HepG2 (cell line): ENCODE measurements around the gene BGN. TPM values are rescaled to one million over a fixed set of nuclear protein-coding genes. Genes with fewer than 3 reads are reported as not detected.

Experiments
- ATAC-seq: fragments of 200-7000 bp; cut with Tn5 transposase; 3 replicates; pipeline ENCODE4 v1.9.1; 2020; ENCODE audit warnings: mild to moderate bottlenecking, moderate library complexity
- BruUV-seq: library from RNA; stranded (reverse); fragments of 400-500 nt; replicated peaks from 2 replicates; lab custom pipeline; 2021; lab: Mats Ljungman, UMichigan
- CTCF ChIA-PET: fragments of 300-600 bp; formaldehyde crosslinking; extraction: SDS; loops from one replicate; lab custom pipeline; 2021; ENCODE audit warnings: low total read pairs, inconsistent platforms, low intra/inter-chr PET ratio; lab: Yijun Ruan, JAX
- POLR2A ChIA-PET: fragments of 350-600 bp; sonication (Branson Sonifier 250); formaldehyde crosslinking; loops from one replicate; lab custom pipeline; 2020; ENCODE audit warnings: antibody characterized with exemption, inconsistent platforms; lab: Yijun Ruan, JAX
- DNase-seq: peaks from one replicate; pipeline ENCODE4 v3.0.0-alpha.2; 2015; ENCODE audit warnings: low spot score
- FAIRE-seq: peaks from 3 replicates; lab custom pipeline; 2011; peaks lifted over from hg19 to GRCh38; lab: Jason Lieb, UNC
- H2AFZ ChIP-seq: one replicate; pipeline ENCODE4 v1.6.1; 2011; ENCODE audit warnings: low read length, inconsistent platforms
- H3K27ac ChIP-seq: fragments of 300-600 bp; 3 replicates; pipeline ENCODE4 v1.8.0; 2011; ENCODE audit warnings: mixed run types, mild to moderate bottlenecking, mixed read lengths, low read length, inconsistent platforms; ENCODE audit not compliant: insufficient read depth; ENCODE audit errors: extremely low read length
- H3K27me3 ChIP-seq, 2 experiments: fragments of 200-600 bp in 1 of 2; 2 replicates in 1 of 2; 3 replicates in 1 of 2; pipeline versions ENCODE4 v1.6.0 to v1.8.0; 2011; ENCODE audit warnings: low read length in 2 of 2, mild to moderate bottlenecking in 2 of 2, moderate library complexity in 2 of 2, inconsistent platforms in 1 of 2; ENCODE audit not compliant: insufficient read depth in 2 of 2, control insufficient read depth in 1 of 2
- H3K36me3 ChIP-seq, 2 experiments: fragments of 200-600 bp in 1 of 2; replicated peaks in 1 of 2; 2 replicates in 1 of 2; 3 replicates in 1 of 2; pipeline versions ENCODE4 v1.5.1 to v1.8.0; 2011; ENCODE audit warnings: low read length in 2 of 2, inconsistent platforms in 1 of 2; ENCODE audit not compliant: insufficient read depth in 2 of 2, control insufficient read depth in 1 of 2
- H3K4me1 ChIP-seq: 2 replicates; pipeline ENCODE4 v1.5.1; 2012; ENCODE audit warnings: low read length, inconsistent platforms; ENCODE audit not compliant: insufficient read depth
- H3K4me2 ChIP-seq: 2 replicates; pipeline ENCODE4 v1.6.0; 2011; ENCODE audit warnings: low read depth, low read length, inconsistent platforms
- H3K4me3 ChIP-seq, 3 experiments: fragments of 200-600 bp in 1 of 3; sonication (generic), shearing (Covaris generic) in 1 of 3; replicated peaks in 1 of 3; 2 replicates each; pipeline ENCODE4 v1.5.1; 2011 to 2016; ENCODE audit warnings: low read length in 3 of 3, inconsistent platforms in 2 of 3, low read depth in 2 of 3, mild to moderate bottlenecking in 2 of 3, control low read depth in 1 of 3, mixed read lengths in 1 of 3; ENCODE audit not compliant: insufficient read depth in 1 of 3
- H3K79me2 ChIP-seq: one replicate; pipeline ENCODE4 v1.6.1; 2011; ENCODE audit warnings: low read length, inconsistent platforms; ENCODE audit not compliant: insufficient read depth
- H3K9ac ChIP-seq: 2 replicates; pipeline ENCODE4 v1.6.0; 2011; ENCODE audit warnings: mild to moderate bottlenecking, low read depth, low read length, inconsistent platforms; ENCODE audit not compliant: insufficient read depth
- H3K9me3 ChIP-seq: 2 replicates; pipeline ENCODE4 v1.5.1; 2012; ENCODE audit warnings: mild to moderate bottlenecking, low read length
- H4K20me1 ChIP-seq: 2 replicates; pipeline ENCODE4 v1.6.0; 2011; ENCODE audit warnings: inconsistent platforms, mild to moderate bottlenecking, low read length, moderate library complexity; ENCODE audit not compliant: insufficient read depth
- ARID5B ChIP-seq: IDR thresholded peaks from 2 replicates; pipeline ENCODE4 v1.4.0; 2020; ENCODE audit warnings: mild to moderate bottlenecking, missing genetic modification reagents
- CBX5 ChIP-seq: sonication (generic); formaldehyde crosslinking; IDR thresholded peaks from 2 replicates; pipeline ENCODE4 v1.4.0; 2020; ENCODE audit warnings: missing genetic modification reagents, borderline replicate concordance
- CREBL2 ChIP-seq: sonication (generic); formaldehyde crosslinking; IDR thresholded peaks from 2 replicates; pipeline ENCODE4 v1.8.1; 2023; ENCODE audit warnings: missing genetic modification reagents, mild to moderate bottlenecking, borderline replicate concordance
- DPF2 ChIP-seq: sonication (generic); formaldehyde crosslinking; IDR thresholded peaks from 2 replicates; pipeline ENCODE4 v1.4.0; 2020; ENCODE audit warnings: mild to moderate bottlenecking, low read depth, missing genetic modification reagents, borderline replicate concordance
- ETS1 ChIP-seq: sonication (generic); formaldehyde crosslinking; IDR thresholded peaks from 2 replicates; pipeline ENCODE4 v1.4.0; 2020; ENCODE audit warnings: missing genetic modification reagents
- MED8 ChIP-seq: sonication (generic); formaldehyde crosslinking; IDR thresholded peaks from 2 replicates; pipeline ENCODE4 v1.8.1; 2023; ENCODE audit warnings: mild to moderate bottlenecking, missing genetic modification reagents; ENCODE audit not compliant: insufficient replicate concordance
- NFE2 ChIP-seq: sonication (generic); formaldehyde crosslinking; IDR thresholded peaks from 2 replicates; pipeline ENCODE4 v1.4.0; 2020; ENCODE audit warnings: missing genetic modification reagents
- SKI ChIP-seq: fragments of 450-650 bp; IDR thresholded peaks from one replicate; pipeline ENCODE4 v1.6.1; 2018; ENCODE audit warnings: mild to moderate bottlenecking; ENCODE audit not compliant: partially characterized antibody
- ZBTB3 ChIP-seq: sonication (generic); formaldehyde crosslinking; IDR thresholded peaks from 2 replicates; pipeline ENCODE4 v1.4.0; 2020; ENCODE audit warnings: low read depth, mild to moderate bottlenecking, moderate library complexity, missing genetic modification reagents, borderline replicate concordance
- ZFP90 ChIP-seq: sonication (generic); formaldehyde crosslinking; IDR thresholded peaks from 2 replicates; pipeline ENCODE4 v1.8.0; 2022; ENCODE audit warnings: missing genetic modification reagents, mild to moderate bottlenecking, inconsistent platforms, borderline replicate concordance
- ZNF24 ChIP-seq: fragments of 450-650 bp; IDR thresholded peaks from 2 replicates; pipeline ENCODE4 v1.6.1; 2017; ENCODE audit warnings: antibody characterized with exemption, mild to moderate bottlenecking
- ZNF317 ChIP-seq: sonication (generic); formaldehyde crosslinking; IDR thresholded peaks from 2 replicates; pipeline ENCODE4 v1.5.0; 2020; ENCODE audit warnings: mild to moderate bottlenecking, missing genetic modification reagents
- ZNF878 ChIP-seq: sonication (generic); formaldehyde crosslinking; IDR thresholded peaks from 2 replicates; pipeline ENCODE4 v1.8.1; 2023; ENCODE audit warnings: mild to moderate bottlenecking, missing genetic modification reagents, moderate library complexity
- WGBS: methylation state at CpG from one replicate; pipeline ENCODE4 v1.1.6; 2017; ENCODE audit warnings: low lambda C conversion rate; 5-methylcytosine and 5-hydroxymethylcytosine counted together
- in situ Hi-C: cut with HindIII; loops from 2 replicates; pipeline ENCODE4 v1.10.0; 2017; ENCODE audit warnings: low pct_unique_long_range_greater_than_20kb; ENCODE audit not compliant: extremely low pct_ligation_motif_present
- intact Hi-C: fragments of 100-400 bp; cut with micrococcal nuclease; formaldehyde crosslinking; loops from one replicate; pipeline ENCODE4 v1.10.0; 2022; ENCODE audit not compliant: unreplicated experiment
- polyA plus RNA-seq, 8 experiments: library from polyadenylated mRNA; depleted of rRNA in 3 of 8; stranded (reverse) in 7 of 8; unstranded in 1 of 8; fragments of >200 nt; fragmentation: Illumina TruSeq in 4 of 8; extraction: Trizol in 4 of 8; gene quantifications; 2 replicates each; pipeline versions ENCODE4 v1.2.1 to v1.2.3, GENCODE V29; 2011 to 2016; ENCODE audit warnings: low read depth in 4 of 8, missing spikeins in 1 of 8, mixed read lengths in 1 of 8; ENCODE audit not compliant: insufficient read depth in 1 of 8
- total RNA-seq, 5 experiments: library from RNA; depleted of rRNA; stranded (reverse); fragments of >200 nt; fragmentation: Illumina TruSeq; extraction: Trizol; gene quantifications; 2 replicates each; pipeline ENCODE4 v1.2.3, GENCODE V29; 2016; ENCODE audit warnings: low read depth in 1 of 5

BGN gene
- total and polyA plus RNA-seq, 2 of the 13 experiments (the other 11 are each of a cell fraction or from before 2014, with no cell fraction given): 0.18 to 0.63 TPM

- FAIRE-seq: no peak
- Histone ChIP-seq H3K27ac (no peak overlapping the region), H2AFZ (no peak overlapping the region), H3K4me1 (peaks cover 32% of the 10 kb centered on the region), H4K20me1 (no peaks in the 10 kb centered on the region), H3K27me3 (peaks cover 2 to 5% of the 10 kb centered on the region in 2 experiments; a peak in 2 of 5 replicates), H3K9me3 (no peaks in the 10 kb centered on the region), H3K36me3 (no peaks in the 10 kb centered on the region), H3K9ac (no peak overlapping the region), H3K4me3 (no peak overlapping the region), H3K79me2 (no peaks in the 10 kb centered on the region), H3K4me2 (no peak overlapping the region)
- no peak for ATAC-seq
- no peak for TF ChIP-seq ETS1 (CRISPR knock-in tag)
- no peak for TF ChIP-seq ZNF317 (CRISPR knock-in tag)
- no peak for TF ChIP-seq ZNF878
- BruUV-seq: no TSS peak
- ChIA-PET CTCF (no interaction called here), POLR2A (no interaction called here)
- DNase-seq: no peak
- in situ Hi-C loops (loop anchor here (5.0 kb wide), 1 partner anchor 33 kb away; no protein-coding TSS in a partner anchor), intact Hi-C loops (no loop called here)
- WGBS: no CpG with 5 or more reads among the region's 10 CpGs
Measured at GRCh38 chrX:153474266-153474665, 20.5 kb upstream of the BGN start.

GRCh38 chrX:153474718-153475117 is 20.1 kb upstream of the BGN start:
- Histone ChIP-seq H3K9me3 (no peaks in the 10 kb centered on the region), H3K36me3 (no peaks in the 10 kb centered on the region), H3K4me1 (peaks cover 35% of the 10 kb centered on the region), H2AFZ (no peak overlapping the region), H4K20me1 (no peaks in the 10 kb centered on the region), H3K27ac (no peak overlapping the region), H3K79me2 (no peaks in the 10 kb centered on the region), H3K4me3 (no peak overlapping the region), H3K9ac (no peak overlapping the region), H3K4me2 (no peak overlapping the region), H3K27me3 (peaks cover 2 to 5% of the 10 kb centered on the region in 2 experiments; a peak in 2 of 5 replicates)
- TF ChIP-seq CBX5 (CRISPR knock-in tag) (no peak), ZFP90 (CRISPR knock-in tag) (no peak), MED8 (CRISPR knock-in tag) (no peak), ZBTB3 (CRISPR knock-in tag) (no peak), NFE2 (CRISPR knock-in tag) (no peak), ZNF24 (no peak), ARID5B (CRISPR knock-in tag) (no peak), DPF2 (CRISPR knock-in tag) (no peak), CREBL2 (no peak), SKI (no peak)
- intact Hi-C loops: no loop called here
- WGBS: no CpG with 5 or more reads among the region's 59 CpGs
- BruUV-seq: no TSS peak
- FAIRE-seq: no peak
- CTCF ChIA-PET: no interaction called here
- no peak for DNase-seq
- in situ Hi-C loops: loop anchor here (5.0 kb wide), 1 partner anchor 33 kb away; no protein-coding TSS in a partner anchor
- POLR2A ChIA-PET: no interaction called here
- ATAC-seq: no peak
